HUES48 (cell line): ENCODE results near the gene ZNF329.

ENCODE experiments used
- H3K27ac ChIP-seq: one replicate; pipeline ENCODE4 v1.7.0; 2013; ENCODE audit warnings: low read depth, low read length, inconsistent platforms
- H3K27me3 ChIP-seq: 2 replicates; pipeline ENCODE4 v1.6.1; 2013; ENCODE audit warnings: mild to moderate bottlenecking, low read length; ENCODE audit not compliant: control insufficient read depth, insufficient read depth
- H3K36me3 ChIP-seq: 2 replicates; pipeline ENCODE4 v1.6.1; 2013; ENCODE audit warnings: low read length; ENCODE audit not compliant: control insufficient read depth, insufficient read depth
- H3K4me1 ChIP-seq: 2 replicates; pipeline ENCODE4 v1.6.1; 2013; ENCODE audit warnings: mild to moderate bottlenecking, low read length; ENCODE audit not compliant: control insufficient read depth, insufficient read depth
- H3K4me3 ChIP-seq: 2 replicates; pipeline ENCODE4 v1.5.1; 2013; ENCODE audit warnings: mild to moderate bottlenecking, low read depth, low read length
- H3K9ac ChIP-seq: 2 replicates; pipeline ENCODE4 v1.6.1; 2013; ENCODE audit warnings: mild to moderate bottlenecking, low read depth, low read length, moderate library complexity
- H3K9me3 ChIP-seq: 2 replicates; pipeline ENCODE4 v1.6.1; 2013; ENCODE audit warnings: low read length; ENCODE audit not compliant: control insufficient read depth, insufficient read depth

ZNF329 gene

DNA sequence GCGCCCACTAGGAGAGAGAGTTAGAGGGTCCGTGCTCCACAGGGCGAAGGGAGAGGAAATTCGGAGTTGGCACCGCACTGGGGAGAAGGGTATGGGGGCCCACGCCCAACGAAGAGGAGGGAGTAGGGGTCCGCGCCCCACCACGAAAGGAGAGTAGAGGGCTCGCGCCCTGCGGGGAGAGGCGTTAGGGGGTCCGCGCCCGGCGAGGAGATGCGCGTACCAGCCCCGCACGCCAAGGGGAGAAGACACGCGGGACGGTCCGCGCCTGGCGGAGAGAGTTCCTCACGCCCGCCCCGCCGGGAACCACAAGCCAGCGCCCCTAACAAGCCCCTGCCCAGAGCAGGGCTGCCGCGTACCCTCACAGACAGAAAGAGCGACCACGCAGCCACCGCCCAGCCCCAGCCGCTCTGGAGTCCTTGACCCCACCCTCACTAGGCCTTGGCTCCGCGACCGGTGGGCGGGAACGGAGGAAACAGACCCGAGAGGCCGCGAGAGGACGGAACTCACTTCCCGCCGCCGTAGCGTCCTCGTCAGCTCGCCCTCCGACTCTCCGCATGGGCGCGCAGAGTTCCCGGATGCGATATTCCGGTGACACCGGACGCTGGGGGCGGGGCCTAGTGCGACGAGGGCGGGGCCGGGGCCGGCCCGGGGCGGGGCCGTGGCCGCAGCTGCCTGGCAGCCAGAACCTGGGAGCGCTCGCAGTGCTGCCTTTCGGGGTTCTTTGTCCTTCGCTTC is 32.6 kb downstream of the ZNF329 start:
- Histone ChIP-seq H3K27me3 (no peaks in the 10 kb centered on the region), H3K36me3 (no peaks in the 10 kb centered on the region), H3K4me1 (no peaks in the 10 kb centered on the region), H3K4me3 (no peak overlapping the region), H3K9me3 (peaks cover 91% of the 10 kb centered on the region), H3K27ac (no peak overlapping the region), H3K9ac (no peak overlapping the region)

DNA sequence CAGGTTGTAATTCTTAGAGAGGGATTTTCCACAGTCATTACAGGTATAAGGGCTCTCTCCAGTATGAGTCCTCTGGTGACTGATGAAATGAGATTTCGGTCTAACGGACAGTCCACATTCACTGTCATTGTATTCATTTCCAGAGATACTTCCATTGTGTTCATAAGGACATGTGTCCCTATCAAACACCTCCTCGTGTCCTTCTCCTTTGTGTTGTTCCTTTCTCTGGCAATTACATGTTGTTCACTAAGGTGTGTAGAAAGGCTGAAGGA is 42.1 kb downstream of the ZNF329 start:
- Histone ChIP-seq H3K36me3 (no peaks in the 10 kb centered on the region), H3K27me3 (no peaks in the 10 kb centered on the region), H3K9ac (no peak overlapping the region), H3K9me3 (peaks cover 73% of the 10 kb centered on the region), H3K4me1 (no peaks in the 10 kb centered on the region), H3K4me3 (no peak overlapping the region), H3K27ac (no peak overlapping the region)

DNA sequence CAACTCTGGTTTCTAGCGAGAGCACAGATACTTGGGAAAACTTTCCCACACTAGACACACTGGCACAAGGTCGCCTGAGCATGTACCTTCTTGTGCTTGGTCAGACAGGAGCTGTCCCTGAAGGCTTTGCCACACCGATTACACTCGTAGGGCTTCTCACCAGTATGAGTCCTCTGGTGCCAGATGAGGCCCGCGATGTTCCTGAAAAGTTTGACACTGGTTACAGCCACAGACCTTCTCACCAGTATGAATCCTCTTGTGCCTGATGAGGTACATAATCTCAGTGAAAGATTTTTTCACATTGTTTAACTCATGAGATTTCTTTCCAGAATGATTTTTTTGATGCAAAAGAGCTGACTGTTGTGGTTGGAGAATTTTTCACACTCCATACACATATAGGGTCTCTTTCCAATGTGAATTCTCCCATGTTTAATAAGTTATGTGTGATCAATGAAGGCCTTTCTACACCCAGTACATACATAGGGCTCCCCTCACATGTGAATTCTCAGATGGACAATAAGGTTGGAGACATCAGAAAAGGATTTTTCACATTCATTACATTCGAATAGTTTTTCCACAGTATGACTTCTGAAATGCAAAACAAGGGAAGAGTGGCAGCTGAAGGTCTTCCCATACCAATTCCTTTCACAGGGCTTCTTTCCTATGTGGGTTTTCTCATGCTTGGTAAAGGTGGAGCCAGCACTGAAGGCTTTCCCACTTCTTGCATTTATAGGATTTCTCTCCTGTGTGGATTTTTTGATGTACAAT is 42.6 kb downstream of the ZNF329 start:
- Histone ChIP-seq H3K4me3 (no peak overlapping the region), H3K4me1 (no peaks in the 10 kb centered on the region), H3K27ac (no peak overlapping the region), H3K9ac (no peak overlapping the region), H3K27me3 (no peaks in the 10 kb centered on the region), H3K36me3 (no peaks in the 10 kb centered on the region), H3K9me3 (peaks cover 74% of the 10 kb centered on the region)

DNA sequence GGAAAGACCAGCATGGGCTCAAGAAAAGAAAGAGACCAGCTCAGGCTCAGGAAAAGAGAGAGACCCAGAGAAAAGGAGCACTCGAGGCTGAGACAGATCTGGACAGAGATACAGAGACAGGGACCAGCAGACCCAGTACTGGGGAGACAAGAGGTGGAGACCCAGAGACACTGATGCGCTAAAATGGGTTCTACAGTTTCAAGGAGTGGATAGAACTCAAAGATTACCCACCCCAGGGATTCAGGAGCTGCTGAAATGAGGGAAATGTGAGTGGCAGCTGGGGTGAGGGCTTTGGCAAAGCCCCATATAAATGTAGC is 51.9 kb downstream of the ZNF329 start:
- Histone ChIP-seq H3K4me3 (peak overlapping the region; percentile 98), H3K27ac (peak overlapping the region; percentile 85), H3K9me3 (peaks cover 29% of the 10 kb centered on the region), H3K36me3 (no peaks in the 10 kb centered on the region), H3K4me1 (peaks cover 4% of the 10 kb centered on the region; the same call in 1 of the 2 replicates), H3K9ac (peak overlapping the region; percentile 71), H3K27me3 (no peaks in the 10 kb centered on the region)

DNA sequence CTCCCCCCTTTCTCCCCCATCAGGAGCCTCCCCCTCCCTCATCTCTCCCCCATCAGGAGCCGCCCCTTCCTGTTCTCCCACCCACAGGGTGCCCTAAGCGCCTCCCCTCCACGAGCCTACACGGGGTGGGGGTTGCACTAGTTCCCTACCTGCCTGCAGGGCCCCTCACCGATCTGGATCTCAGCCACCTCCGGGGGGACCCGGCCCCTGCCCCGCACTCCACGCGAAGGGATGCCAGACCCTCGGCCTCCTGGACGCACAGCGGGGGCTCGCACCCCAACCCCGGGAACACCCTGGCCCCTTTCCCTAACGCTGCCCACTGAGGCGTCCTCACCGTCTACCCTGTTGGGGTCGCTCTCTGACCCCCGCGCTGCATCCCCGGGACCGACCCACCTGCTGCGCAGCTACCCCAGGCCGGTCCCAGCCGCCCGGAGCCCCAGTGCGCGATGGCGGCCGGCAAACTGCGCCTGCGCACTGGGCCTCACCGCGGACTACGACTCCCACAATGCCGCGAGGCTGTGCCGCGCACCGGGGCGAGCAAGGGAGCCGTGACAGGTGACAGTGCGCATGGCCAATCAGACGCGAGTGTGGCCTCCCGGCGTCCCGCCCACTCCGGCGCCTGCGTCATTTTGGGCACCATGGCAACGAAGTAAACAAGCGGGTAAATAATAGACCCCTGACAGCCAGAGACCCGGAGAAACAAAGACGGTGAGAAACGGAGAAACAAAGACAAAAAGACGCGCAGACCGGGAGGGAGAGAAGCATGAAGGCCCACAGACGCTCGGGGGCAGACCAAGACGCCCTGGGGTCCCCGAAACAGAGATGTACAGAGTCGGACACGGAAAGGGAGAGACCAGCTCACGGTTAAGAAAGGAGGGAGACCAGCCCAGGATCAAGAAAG is 52.6 kb downstream of the ZNF329 start, which contains the start of gene ZSCAN18:
TSS of gene ZSCAN18 (minus strand) at position 451 of the 901 bp plus-strand sequence. CDS start 7,964 bp downstream, outside the sequence.
- H3K27ac ChIP-seq: peak within 1 kb of the TSS; percentile 93
- H3K27me3 ChIP-seq: no peaks in the 10 kb centered on the region
- no peaks in the 10 kb centered on the region; the same call in 1 of the 2 replicates for H3K36me3 ChIP-seq
- H3K9ac ChIP-seq: peak within 1 kb of the TSS; percentile 99
- peak within 1 kb of the TSS; percentile 98 for H3K4me3 ChIP-seq
- H3K4me1 ChIP-seq: peaks cover 4% of the 10 kb centered on the region; the same call in 1 of the 2 replicates
- H3K9me3 ChIP-seq: peaks cover 23% of the 10 kb centered on the region

DNA sequence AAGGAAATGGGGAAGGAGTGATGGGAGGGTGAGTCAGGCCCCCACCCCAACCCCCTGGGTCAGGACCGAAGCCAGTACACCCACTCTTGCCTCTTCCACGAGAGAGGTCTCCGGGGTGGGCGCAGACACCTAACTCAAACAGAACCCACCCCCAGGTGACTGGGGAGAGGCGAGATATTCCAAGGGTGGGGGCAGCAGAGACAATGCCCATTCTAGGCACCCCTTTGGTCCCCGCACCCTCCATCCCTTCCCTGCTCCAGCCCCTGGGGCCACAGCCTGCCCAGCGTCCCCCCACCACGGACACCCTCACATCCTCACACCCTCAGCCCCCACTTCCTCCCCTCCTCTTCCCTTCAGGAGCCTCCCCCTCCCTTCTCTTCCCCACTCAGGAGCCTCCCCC is 53.2 kb downstream of the ZNF329 start:
- H3K9ac ChIP-seq: no peak overlapping the region; the same call in 1 of the 2 replicates
- no peak overlapping the region for H3K27ac ChIP-seq
- H3K9me3 ChIP-seq: peaks cover 19% of the 10 kb centered on the region
- peaks cover 4% of the 10 kb centered on the region; the same call in 1 of the 2 replicates for H3K4me1 ChIP-seq
- peak overlapping the region; percentile 98 for H3K4me3 ChIP-seq
- no peaks in the 10 kb centered on the region; the same call in 1 of the 2 replicates for H3K36me3 ChIP-seq
- H3K27me3 ChIP-seq: no peaks in the 10 kb centered on the region

DNA sequence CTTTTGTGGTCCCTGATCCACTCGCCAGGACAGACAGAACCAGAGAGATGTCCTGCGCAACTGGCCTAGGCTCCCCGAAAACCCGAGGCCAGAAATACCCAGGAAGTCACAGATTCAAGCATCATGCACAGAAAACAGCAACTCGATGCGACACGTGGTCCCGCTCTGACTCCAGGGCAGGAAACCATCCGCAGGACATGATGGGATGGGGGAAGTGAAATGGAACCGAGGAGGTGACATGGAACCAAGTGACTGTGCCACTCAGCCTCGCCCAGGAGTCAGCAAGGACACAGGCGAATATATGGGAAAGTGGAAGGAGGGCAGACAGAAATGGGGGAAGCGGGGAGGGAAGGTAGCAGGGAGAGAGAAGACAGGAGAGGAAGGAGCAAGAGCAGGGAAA is 53.7 kb downstream of the ZNF329 start:
- peak overlapping the region; percentile 98; the same call in 1 of the 2 replicates for H3K4me3 ChIP-seq
- H3K4me1 ChIP-seq: peaks cover 4% of the 10 kb centered on the region; the same call in 1 of the 2 replicates
- H3K36me3 ChIP-seq: no peaks in the 10 kb centered on the region; the same call in 1 of the 2 replicates
- H3K9ac ChIP-seq: no peak overlapping the region
- peaks cover 16% of the 10 kb centered on the region for H3K9me3 ChIP-seq
- no peak overlapping the region for H3K27ac ChIP-seq
- no peaks in the 10 kb centered on the region for H3K27me3 ChIP-seq

DNA sequence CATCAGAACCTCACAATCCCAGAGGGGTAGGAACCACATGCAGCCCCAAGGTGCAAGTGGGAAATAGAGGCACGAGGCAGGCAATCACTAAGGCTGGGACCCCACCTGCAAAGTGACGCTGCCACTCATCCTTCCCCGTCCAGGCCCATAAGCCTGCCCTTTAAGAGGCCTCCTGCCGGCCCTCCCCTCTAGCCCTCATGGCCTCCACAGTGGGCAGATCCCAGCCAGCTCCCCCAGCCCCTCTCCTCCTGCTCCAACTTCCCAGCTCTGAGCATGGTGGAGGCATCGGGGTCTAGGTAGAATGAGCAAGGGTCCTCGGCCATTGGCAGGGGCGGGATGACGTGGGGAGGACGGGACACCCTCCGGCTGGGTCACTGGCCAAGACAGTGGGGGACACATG is 55.3 kb downstream of the ZNF329 start:
- H3K9ac ChIP-seq: no peak overlapping the region
- peaks cover 4% of the 10 kb centered on the region; the same call in 1 of the 2 replicates for H3K4me1 ChIP-seq
- peaks cover 12% of the 10 kb centered on the region for H3K9me3 ChIP-seq
- H3K36me3 ChIP-seq: no peaks in the 10 kb centered on the region; the same call in 1 of the 2 replicates
- H3K4me3 ChIP-seq: no peak overlapping the region
- no peak overlapping the region for H3K27ac ChIP-seq
- H3K27me3 ChIP-seq: no peaks in the 10 kb centered on the region

DNA sequence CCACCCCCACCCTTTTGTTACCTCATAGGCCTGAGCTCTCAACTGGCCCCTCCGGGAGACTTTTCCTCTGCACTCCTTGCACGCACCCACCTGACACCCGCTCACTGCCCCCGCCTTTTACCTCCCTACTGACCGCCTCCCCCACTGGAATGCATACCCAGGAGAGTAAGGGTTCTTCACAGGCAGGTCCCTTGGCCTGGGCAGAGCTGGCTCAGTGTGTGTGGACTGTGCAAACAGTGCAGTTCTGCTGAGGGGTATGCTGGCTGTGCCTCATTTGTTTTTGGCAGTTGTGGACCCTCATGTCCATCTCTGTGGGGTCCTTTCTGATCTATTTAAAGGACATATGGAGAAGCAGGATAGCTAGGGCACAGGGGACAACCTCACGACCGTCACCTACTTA is 57.5 kb downstream of the ZNF329 start:
- Histone ChIP-seq H3K4me3 (no peak overlapping the region), H3K9me3 (peaks cover 2% of the 10 kb centered on the region), H3K36me3 (peaks cover 5% of the 10 kb centered on the region), H3K4me1 (peaks cover 4% of the 10 kb centered on the region; the same call in 1 of the 2 replicates), H3K9ac (no peak overlapping the region), H3K27me3 (no peaks in the 10 kb centered on the region), H3K27ac (no peak overlapping the region)

DNA sequence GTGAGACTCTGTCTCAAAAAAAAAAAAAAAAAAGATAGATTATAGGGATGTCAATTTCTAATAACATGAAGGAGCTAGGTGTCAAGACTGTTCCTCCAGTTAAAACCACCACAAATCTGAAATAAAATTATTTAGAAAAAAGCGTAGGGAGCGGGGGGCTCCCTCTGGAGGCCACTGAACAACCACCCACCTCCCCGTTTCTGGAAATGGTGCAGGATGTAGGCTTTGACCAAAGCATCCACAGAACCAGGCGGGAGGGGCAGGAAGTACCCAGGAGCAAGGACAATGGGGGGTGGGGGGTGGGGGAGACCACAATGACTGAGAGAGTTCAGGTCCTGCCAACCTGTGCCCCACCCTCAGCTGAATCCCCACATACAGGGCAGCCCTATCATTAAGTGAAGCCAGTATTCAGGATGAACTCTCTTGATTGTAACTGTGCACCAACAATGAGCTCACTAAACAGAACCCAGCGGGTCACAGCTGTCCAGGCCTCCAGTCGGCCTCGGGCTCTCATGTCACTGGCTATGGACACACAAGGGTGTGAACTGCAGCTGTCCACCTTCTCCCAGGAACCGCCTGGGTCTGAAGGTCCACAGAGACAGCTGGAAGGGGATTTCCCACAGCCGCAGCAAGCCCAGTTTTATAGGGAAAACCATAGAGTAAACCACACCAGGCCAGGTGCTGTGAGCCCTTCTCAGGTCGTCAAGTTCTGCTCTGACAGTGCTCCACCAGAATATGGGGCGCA is 59.2 kb downstream of the ZNF329 start:
- H3K27me3 ChIP-seq: no peaks in the 10 kb centered on the region
- H3K9me3 ChIP-seq: peaks cover 4% of the 10 kb centered on the region
- no peak overlapping the region for H3K4me3 ChIP-seq
- no peak overlapping the region for H3K9ac ChIP-seq
- peaks cover 15% of the 10 kb centered on the region for H3K36me3 ChIP-seq
- no peak overlapping the region for H3K27ac ChIP-seq
- no peaks in the 10 kb centered on the region for H3K4me1 ChIP-seq
